Upper lobe of left lung (tissue), 6 donors: Measurements from ENCODE around the gene MRPL34. TPM values are rescaled to one million over a fixed set of nuclear protein-coding genes. Genes with fewer than 3 reads are reported as not detected.
A peak's percentile ranks its signal among the peaks of the same experiment; 100 is the strongest.

Experiments used
- ATAC-seq, 2 donors: fragments of 200-7000 bp; cut with Tn5 transposase; one replicate each; pipeline ENCODE4 v1.9.1; 2022; ENCODE audit warnings: mild to moderate bottlenecking in 2 of 2, moderate library complexity in 2 of 2; ENCODE audit not compliant: low FRiP score in 2 of 2
- DNase-seq, 2 donors: peaks; one replicate each; pipeline ENCODE4 v3.0.0-alpha.2; 2019 to 2020
- H3K27ac ChIP-seq, 4 donors: fragments of 200-600 bp; sonication (generic); one replicate each; pipeline ENCODE4 v1.5.1; 2016 to 2019
- H3K27me3 ChIP-seq, 4 donors: fragments of 200-600 bp; sonication (generic); one replicate each; pipeline ENCODE4 v1.5.1; 2017 to 2019
- H3K36me3 ChIP-seq, 4 donors: fragments of 200-600 bp; sonication (generic); one replicate each; pipeline ENCODE4 v1.5.1; 2016 to 2019
- H3K4me1 ChIP-seq, 4 donors: fragments of 200-600 bp; sonication (generic); one replicate each; pipeline ENCODE4 v1.5.1; 2018 to 2019
- H3K4me3 ChIP-seq, 4 donors: fragments of 200-600 bp; sonication (generic); one replicate each; pipeline ENCODE4 v1.5.1; 2017 to 2019; ENCODE audit warnings: mild to moderate bottlenecking in 2 of 4, moderate library complexity in 1 of 4
- H3K9me3 ChIP-seq, 4 donors: fragments of 200-600 bp; sonication (generic); one replicate each; pipeline ENCODE4 v1.5.1; 2018 to 2019
- CTCF ChIP-seq, 6 experiments: fragments of 450-650 bp in 4 of 6; fragments of 200-600 bp in 2 of 6; sonication (generic) in 2 of 6; IDR thresholded peaks; one replicate each; pipeline ENCODE4 v1.5.1; 2016 to 2019; ENCODE audit warnings: antibody characterized with exemption in 6 of 6
- EP300 ChIP-seq, 4 donors: sonication (generic); formaldehyde crosslinking; IDR thresholded peaks; one replicate each; pipeline ENCODE4 v1.5.1; 2017; ENCODE audit warnings: antibody characterized with exemption in 4 of 4, control low read depth in 2 of 4
- POLR2A ChIP-seq, 4 donors: fragments of 450-650 bp; IDR thresholded peaks; one replicate each; pipeline ENCODE4 v1.5.1; 2016 to 2017; ENCODE audit warnings: antibody characterized with exemption in 4 of 4, mild to moderate bottlenecking in 2 of 4
- POLR2AphosphoS5 ChIP-seq, 2 donors: sonication (generic); formaldehyde crosslinking; IDR thresholded peaks; one replicate each; pipeline ENCODE4 v1.5.1; 2017; ENCODE audit warnings: antibody characterized with exemption in 2 of 2
- WGBS, 2 donors: methylation state at CpG; one replicate each; pipeline ENCODE4 v1.1.5; 2017 to 2018; 5-methylcytosine and 5-hydroxymethylcytosine counted together
- total RNA-seq, 6 donors: library from RNA; depleted of rRNA in 4 of 6; stranded (reverse); fragments of >200 nt in 4 of 6; gene quantifications; one replicate each; pipeline versions ENCODE4 v1.1.0 to v1.2.1, GENCODE V29; 2016 to 2021
- donor health status: DM: no; HTN: no; CAD: no; lungs with moderate emphysema.
- donor health status: DM: no; HTN: yes; CAD: no; lungs with severe emphysema.

MRPL34 gene
- total RNA-seq, 6 donors from 2014 or later, result 98.3 to 176 (median 122) TPM

DNA sequence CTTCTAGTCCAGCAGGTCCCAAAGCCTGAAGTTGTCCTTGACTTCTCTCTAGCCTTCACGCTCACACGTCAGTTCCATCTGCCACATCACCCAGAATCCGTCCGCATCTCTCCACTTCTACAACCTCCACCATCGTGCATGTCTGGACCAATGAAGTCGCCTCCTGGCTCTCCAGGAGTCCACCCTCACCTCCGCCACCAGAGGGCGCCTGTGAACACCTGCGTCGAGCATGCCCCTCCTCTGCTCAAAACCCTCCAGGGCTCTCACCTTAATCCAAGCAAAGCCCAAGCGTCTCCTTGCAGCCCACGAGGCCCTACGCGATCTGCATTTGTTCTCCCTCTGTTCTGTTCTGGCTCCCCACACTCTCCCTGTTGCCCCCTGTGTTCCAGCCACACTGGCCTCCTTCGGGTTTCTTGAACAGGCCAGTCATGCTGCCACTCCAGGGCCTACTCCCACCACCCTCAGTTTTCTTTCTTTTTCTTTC lies 44.8 kb upstream of the MRPL34 start:
- H3K9me3 ChIP-seq, result no peaks in the 10 kb centered on the region
- peak; percentile 86 to 94 (median 90) for TF ChIP-seq CTCF (IDR thresholded peaks at IDR 0.05)
- TF ChIP-seq POLR2AphosphoS5 (IDR thresholded peaks at IDR 0.05), result no peak
- no peak for TF ChIP-seq EP300 (IDR thresholded peaks at IDR 0.05)
- H3K4me3 ChIP-seq, result peak overlapping the region in 1 of 4 donors; percentile 3
- H3K36me3 ChIP-seq, result peaks cover 0 to 12% (median 6%) of the 10 kb centered on the region in 4 donors
- ATAC-seq (peak; percentile 91 to 93), DNase-seq (peak; percentile 81 to 90)
- peaks cover 0 to 13% (median 9%) of the 10 kb centered on the region in 4 donors for H3K4me1 ChIP-seq
- no peaks in the 10 kb centered on the region for H3K27me3 ChIP-seq
- WGBS, 2 donors, result 22 to 23% methylated on average over 15 of the region's 15 CpGs
- H3K27ac ChIP-seq, result peak overlapping the region in 1 of 4 donors; percentile 44

DNA sequence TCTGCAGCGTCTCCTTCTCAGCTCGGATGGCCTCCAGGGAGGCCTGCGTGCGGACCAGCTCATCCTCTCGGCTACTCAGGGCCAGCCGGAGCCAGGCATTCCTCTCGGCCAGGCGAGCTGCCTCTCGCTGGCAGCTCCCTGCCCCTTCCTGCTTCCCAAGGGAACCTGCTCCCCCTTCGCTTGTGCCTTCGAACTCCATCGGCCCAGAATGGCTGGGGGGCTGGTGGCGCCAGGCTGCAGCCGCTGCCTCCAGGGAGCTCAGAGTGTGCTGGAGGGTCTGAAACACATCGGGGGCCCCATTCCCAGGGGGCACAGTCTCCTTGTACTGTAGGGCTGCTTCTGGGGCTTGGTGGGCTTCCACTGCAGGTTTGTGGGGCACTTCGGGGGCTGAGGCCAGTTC lies 43.1 kb upstream of the MRPL34 start:
- Histone ChIP-seq H3K36me3 (peaks cover 0 to 12% (median 3%) of the 10 kb centered on the region in 4 donors), H3K27me3 (no peaks in the 10 kb centered on the region), H3K9me3 (no peaks in the 10 kb centered on the region), H3K27ac (peak overlapping the region in 2 of 4 donors; percentile 54 to 86), H3K4me3 (peak overlapping the region; percentile 7 to 53 (median 44)), H3K4me1 (peaks cover 0 to 23% (median 12%) of the 10 kb centered on the region in 4 donors)
- ATAC-seq (no peak), DNase-seq (peak in 1 of 2 donors; percentile 59)
- TF ChIP-seq CTCF (IDR thresholded peaks at IDR 0.05) (no peak), EP300 (IDR thresholded peaks at IDR 0.05) (no peak), POLR2A (IDR thresholded peaks at IDR 0.05) (no peak), POLR2AphosphoS5 (IDR thresholded peaks at IDR 0.05) (no peak)
- WGBS, 2 donors, result 45 to 64% methylated on average over 13 to 16 of the region's 16 CpGs

DNA sequence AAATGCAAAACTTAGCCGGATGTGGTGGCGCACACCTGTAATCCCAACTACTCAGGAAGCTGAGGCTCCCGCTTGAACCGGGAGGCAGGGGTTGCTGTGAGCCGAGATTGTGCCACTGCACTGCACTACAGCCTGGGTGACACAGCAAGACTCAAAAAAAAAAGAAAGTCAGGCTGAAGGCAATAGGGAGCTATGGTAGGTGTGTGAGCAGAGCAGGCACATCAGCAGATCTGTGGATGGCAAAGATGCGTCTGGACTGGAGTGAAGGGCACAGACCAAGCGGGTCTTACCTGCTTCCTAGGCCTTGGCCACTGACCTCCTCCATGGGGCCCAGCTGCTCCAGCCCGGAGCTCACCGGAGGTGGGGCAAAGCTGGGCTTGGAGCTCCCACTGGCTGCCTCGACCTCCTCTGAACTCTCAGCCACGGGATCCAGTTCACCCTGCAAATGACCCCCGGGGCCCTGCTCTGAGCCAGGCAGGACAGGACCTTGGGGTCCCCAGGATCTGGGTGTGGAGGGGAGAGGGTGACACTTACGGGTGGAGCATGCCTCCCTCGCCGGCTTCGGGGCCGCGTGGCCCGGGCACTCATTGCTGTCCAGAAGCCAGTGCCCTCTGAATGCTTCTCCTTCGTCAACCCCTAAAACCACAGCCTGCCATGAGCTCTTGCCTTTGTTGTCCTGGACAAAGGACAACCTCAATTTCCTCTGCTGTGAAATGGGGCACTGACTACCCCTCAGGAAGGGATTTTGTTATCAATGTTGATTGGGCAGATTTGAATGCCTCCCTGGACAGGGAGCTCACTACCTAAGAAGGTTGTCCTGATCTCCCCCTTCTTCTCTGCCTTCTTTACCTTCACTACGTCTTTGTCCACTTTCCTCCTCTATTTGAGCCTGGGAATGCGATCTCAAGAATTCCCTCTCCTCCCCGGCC lies 41.7 kb upstream of the MRPL34 start:
- Histone ChIP-seq H3K4me1 (peaks cover 6 to 36% (median 22%) of the 10 kb centered on the region in 4 donors), H3K36me3 (peaks cover 0 to 9% (median 4%) of the 10 kb centered on the region in 4 donors), H3K27me3 (no peaks in the 10 kb centered on the region), H3K27ac (peak overlapping the region; percentile 67 to 86 (median 74)), H3K4me3 (peak overlapping the region; percentile 26 to 53 (median 44)), H3K9me3 (no peaks in the 10 kb centered on the region)
- WGBS, 2 donors, result 58 to 73% methylated on average over 15 to 23 of the region's 23 CpGs
- DNase-seq (peak in 1 of 2 donors; percentile 79), ATAC-seq (no peak)
- TF ChIP-seq POLR2AphosphoS5 (IDR thresholded peaks at IDR 0.05) (no peak), CTCF (IDR thresholded peaks at IDR 0.05) (no peak), POLR2A (IDR thresholded peaks at IDR 0.05) (no peak), EP300 (IDR thresholded peaks at IDR 0.05) (no peak)

DNA sequence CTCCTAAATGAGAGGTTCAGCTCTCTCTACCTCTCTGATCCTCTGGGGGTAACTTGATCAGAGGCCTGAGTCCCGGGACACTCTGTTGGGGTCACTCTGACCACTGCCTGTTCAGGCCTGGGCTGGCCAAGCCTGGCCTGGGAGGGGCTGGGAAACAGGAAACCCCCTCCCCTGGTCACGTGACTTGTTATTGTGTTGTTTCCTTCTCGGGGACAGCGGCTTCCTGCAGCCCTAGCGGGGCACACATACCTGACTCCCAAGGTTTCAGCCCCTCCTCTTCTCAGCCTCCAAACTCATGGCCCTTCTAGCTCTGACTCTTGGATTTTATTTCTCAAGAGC lies 41.1 kb upstream of the MRPL34 start, which contains the start of gene USHBP1:
USHBP1 (minus strand) TSS at position 105 of the 339 bp plus-strand sequence. CDS start 446 bp downstream, outside the sequence.
- Histone ChIP-seq H3K36me3 (peaks cover 0 to 11% (median 6%) of the 10 kb centered on the region in 4 donors), H3K27ac (peak within 1 kb of the TSS; percentile 67 to 86 (median 74)), H3K27me3 (no peaks in the 10 kb centered on the region), H3K9me3 (no peaks in the 10 kb centered on the region), H3K4me3 (peak within 1 kb of the TSS; percentile 26 to 53 (median 44)), H3K4me1 (peaks cover 6 to 36% (median 22%) of the 10 kb centered on the region in 4 donors)
- WGBS, 2 donors, result 25 to 31% methylated on average over 5 of the region's 5 CpGs
- TF ChIP-seq POLR2AphosphoS5 (IDR thresholded peaks at IDR 0.05) (peak in 1 of 2 donors; percentile 84), CTCF (IDR thresholded peaks at IDR 0.05) (no peak), POLR2A (IDR thresholded peaks at IDR 0.05) (peak in 2 of 4 donors; percentile 50 to 52), EP300 (IDR thresholded peaks at IDR 0.05) (peak in 2 of 4 donors; percentile 31 to 62)
- ATAC-seq, result no peak
- peak in 1 of 2 donors; percentile 39 for DNase-seq
